GM18511 (cell line): Measurements from ENCODE around the gene ANKRD17.

Experiments
- ATAC-seq: cut with Tn5 transposase; IDR thresholded peaks from one replicate; pipeline ENCODE4 v1.9.1; 2021; ENCODE audit warnings: mild to moderate bottlenecking, moderate library complexity; ENCODE audit not compliant: unreplicated experiment

The ANKRD17 gene

GRCh38 chr4:73131281-73131680, 127.3 kb downstream of the ANKRD17 start:
- no peak for ATAC-seq

- no peak for ATAC-seq
Measured at GRCh38 chr4:73129319-73129718, 129.3 kb downstream of the ANKRD17 start.

- peak; percentile 78 for ATAC-seq
Measured at GRCh38 chr4:73127839-73128453, 130.7 kb downstream of the ANKRD17 start.

- no peak for ATAC-seq
Measured at GRCh38 chr4:73109493-73109892, 149.1 kb downstream of the ANKRD17 start.

- ATAC-seq, result no peak
Measured at GRCh38 chr4:73104695-73105094, 153.9 kb downstream of the ANKRD17 start.

GRCh38 chr4:73103799-73104503, 154.6 kb downstream of the ANKRD17 start:
- ATAC-seq, result no peak

GRCh38 chr4:73099143-73099542, 159.5 kb downstream of the ANKRD17 start:
- ATAC-seq, result no peak

GRCh38 chr4:73098713-73099112, 159.9 kb downstream of the ANKRD17 start:
- no peak for ATAC-seq

GRCh38 chr4:73098016-73098415, 160.6 kb downstream of the ANKRD17 start:
- no peak for ATAC-seq

GRCh38 chr4:73092868-73093267, 165.7 kb downstream of the ANKRD17 start:
- no peak for ATAC-seq

- no peak for ATAC-seq
Measured at GRCh38 chr4:73090738-73091137, 167.9 kb downstream of the ANKRD17 start.

- no peak for ATAC-seq
Measured at GRCh38 chr4:73087871-73088270, 170.7 kb downstream of the ANKRD17 start.

GRCh38 chr4:73086095-73086868, 172.3 kb downstream of the ANKRD17 start:
- peak; percentile 52 for ATAC-seq

- ATAC-seq, result no peak
Measured at GRCh38 chr4:73080789-73081188, 177.8 kb downstream of the ANKRD17 start.

GRCh38 chr4:73075832-73076231, 182.8 kb downstream of the ANKRD17 start:
- no peak for ATAC-seq

- ATAC-seq, result peak; percentile 22
Measured at GRCh38 chr4:73070074-73070390, 188.6 kb downstream of the ANKRD17 start.

GRCh38 chr4:73069338-73070073, 189.1 kb downstream of the ANKRD17 start, which contains the start of gene COX18:
TSS of gene COX18 (minus strand) at chr4:73069716. CDS start at chr4:73069649, 67 bp downstream.
- peak; percentile 84 for ATAC-seq

- ATAC-seq, result peak; percentile 9
Measured at GRCh38 chr4:73068491-73069337, 189.9 kb downstream of the ANKRD17 start.

GRCh38 chr4:73067971-73068394, 190.6 kb downstream of the ANKRD17 start:
- no peak for ATAC-seq

- no peak for ATAC-seq
Measured at GRCh38 chr4:73066928-73067327, 191.7 kb downstream of the ANKRD17 start.
